HepG2 (cell line): Measurements from ENCODE around the gene JMJD6. TPM values are rescaled to one million over a fixed set of nuclear protein-coding genes. Genes with fewer than 3 reads are reported as not detected.

Experiments
- AKNA ChIP-seq: sonication (generic); formaldehyde crosslinking; IDR thresholded peaks from 2 replicates; pipeline ENCODE4 v1.4.0; 2020; ENCODE audit warnings: missing genetic modification reagents, borderline replicate concordance
- NFE2 ChIP-seq: sonication (generic); formaldehyde crosslinking; IDR thresholded peaks from 2 replicates; pipeline ENCODE4 v1.4.0; 2020; ENCODE audit warnings: missing genetic modification reagents
- POGK ChIP-seq: sonication (generic); formaldehyde crosslinking; conservative IDR thresholded peaks from 2 replicates; pipeline ENCODE4 v1.8.0; 2022; ENCODE audit warnings: mild to moderate bottlenecking, moderate library complexity, missing genetic modification reagents
- TAF15 ChIP-seq: fragments of 200-400 bp; formaldehyde crosslinking; IDR thresholded peaks from one replicate; pipeline ENCODE4 v1.6.1; 2018; ENCODE audit warnings: mild to moderate bottlenecking, low read depth, low read length; ENCODE audit not compliant: poor library complexity, severe bottlenecking
- TFDP2 ChIP-seq: sonication (generic); formaldehyde crosslinking; IDR thresholded peaks from 2 replicates; pipeline ENCODE4 v1.4.0; 2020; ENCODE audit warnings: missing genetic modification reagents
- polyA plus RNA-seq, 8 experiments: library from polyadenylated mRNA; depleted of rRNA in 3 of 8; stranded (reverse) in 7 of 8; unstranded in 1 of 8; fragments of >200 nt; fragmentation: Illumina TruSeq in 4 of 8; extraction: Trizol in 4 of 8; gene quantifications; 2 replicates each; pipeline versions ENCODE4 v1.2.1 to v1.2.3, GENCODE V29; 2011 to 2016; ENCODE audit warnings: low read depth in 4 of 8, missing spikeins in 1 of 8, mixed read lengths in 1 of 8; ENCODE audit not compliant: insufficient read depth in 1 of 8
- total RNA-seq, 5 experiments: library from RNA; depleted of rRNA; stranded (reverse); fragments of >200 nt; fragmentation: Illumina TruSeq; extraction: Trizol; gene quantifications; 2 replicates each; pipeline ENCODE4 v1.2.3, GENCODE V29; 2016; ENCODE audit warnings: low read depth in 1 of 5

JMJD6 gene
- total and polyA plus RNA-seq, 2 of the 13 experiments (the other 11 are each of a cell fraction or from before 2014, with no cell fraction given): 33.6 to 41.0 TPM

- TF ChIP-seq TAF15 (no peak), TFDP2 (CRISPR knock-in tag) (no peak), NFE2 (CRISPR knock-in tag) (no peak), AKNA (no peak), POGK (CRISPR knock-in tag) (no peak)
Observed at GRCh38 chr17:76753061-76753961, 26.9 kb upstream of the JMJD6 start (continued).
